Gastrocnemius medialis (tissue), 4 donors: ENCODE measurements around the gene MCRIP2.

Experiments
- CTCF ChIP-seq, 5 experiments: fragments of 450-650 bp in 3 of 5; fragments of 200-600 bp in 2 of 5; sonication (generic) in 2 of 5; IDR thresholded peaks in 4 of 5; conservative IDR thresholded peaks in 1 of 5; 1 replicate in 4 of 5; 2 replicates in 1 of 5; pipeline ENCODE4 v1.5.1; 2016 to 2019; ENCODE audit warnings: antibody characterized with exemption in 5 of 5, mild to moderate bottlenecking in 3 of 5, moderate library complexity in 3 of 5
- POLR2A ChIP-seq, 2 donors: fragments of 450-650 bp; IDR thresholded peaks; one replicate each; pipeline ENCODE4 v1.6.1; 2017; ENCODE audit warnings: antibody characterized with exemption in 2 of 2, mild to moderate bottlenecking in 2 of 2, moderate library complexity in 2 of 2

GRCh38 chr16:610513-611381, 30.9 kb upstream of the MCRIP2 start:
- no peak for TF ChIP-seq POLR2A (IDR thresholded peaks at IDR 0.05)
- TF ChIP-seq CTCF (IDR thresholded peaks at IDR 0.05 in 4 of 5, conservative IDR thresholded peaks at IDR 0.05 in 1 of 5), result peak; percentile 67 to 89 (median 80)
